CD4-positive, alpha-beta T cell treated with Interleukin-4 for 1 hour (primary cell): ENCODE results near the gene FLCN.
A peak's percentile ranks its signal among the peaks of the same experiment; 100 is the strongest.
"Not testable (repeated sequence)": the region's sequence is repeated elsewhere in the genome, so short reads cannot be mapped to it uniquely, and the experiment has no call there.

Source experiments
- DNase-seq, 2 donors: peaks; one replicate each; pipeline ENCODE4 v3.0.0-alpha.2; 2020 to 2022

Gene FLCN

DNA sequence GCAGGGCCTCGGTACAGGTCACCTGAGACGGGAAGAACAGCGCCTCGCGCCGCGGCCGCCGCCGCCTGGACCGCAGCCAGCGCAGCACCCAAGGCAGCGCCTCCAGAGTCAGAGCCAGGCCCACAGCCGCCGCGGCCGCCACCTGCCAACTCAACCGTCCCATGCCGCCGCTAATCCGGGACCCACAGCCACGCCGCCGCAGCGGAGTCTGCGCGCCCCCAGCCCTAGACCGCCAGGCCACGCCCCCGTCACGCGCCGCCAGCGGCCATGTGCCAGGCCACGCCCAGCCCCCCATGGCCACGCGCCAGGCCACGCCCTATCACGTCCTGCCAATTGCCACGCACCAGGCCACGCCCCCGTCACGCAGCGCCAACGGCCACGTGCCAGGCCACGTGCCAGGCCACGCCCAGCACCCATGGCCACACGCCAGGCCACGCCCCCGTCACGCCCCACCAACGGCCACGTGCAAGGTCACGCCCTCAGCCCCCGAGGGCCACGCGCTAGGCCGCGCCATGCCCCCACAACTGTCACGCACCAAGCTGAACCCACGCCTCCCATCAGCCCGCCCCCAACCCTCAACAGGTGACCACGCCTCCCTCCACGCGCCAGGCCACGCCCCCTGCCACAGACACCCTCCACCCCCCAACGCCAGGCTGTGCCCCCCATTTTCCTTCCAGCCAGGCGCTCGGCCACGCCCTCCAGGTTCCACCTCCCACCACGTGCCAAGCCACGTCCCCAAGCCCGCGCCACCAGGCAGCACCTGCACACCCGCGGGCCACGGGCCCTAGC, 30.6 kb downstream of the FLCN start, which contains the start of gene PLD6:
Gene PLD6, minus strand, starts transcription at position 210 of the 789 bp plus-strand sequence. Its CDS starts 47 bp downstream, at position 163.
- DNase-seq: peak; percentile 93 to 95

DNA sequence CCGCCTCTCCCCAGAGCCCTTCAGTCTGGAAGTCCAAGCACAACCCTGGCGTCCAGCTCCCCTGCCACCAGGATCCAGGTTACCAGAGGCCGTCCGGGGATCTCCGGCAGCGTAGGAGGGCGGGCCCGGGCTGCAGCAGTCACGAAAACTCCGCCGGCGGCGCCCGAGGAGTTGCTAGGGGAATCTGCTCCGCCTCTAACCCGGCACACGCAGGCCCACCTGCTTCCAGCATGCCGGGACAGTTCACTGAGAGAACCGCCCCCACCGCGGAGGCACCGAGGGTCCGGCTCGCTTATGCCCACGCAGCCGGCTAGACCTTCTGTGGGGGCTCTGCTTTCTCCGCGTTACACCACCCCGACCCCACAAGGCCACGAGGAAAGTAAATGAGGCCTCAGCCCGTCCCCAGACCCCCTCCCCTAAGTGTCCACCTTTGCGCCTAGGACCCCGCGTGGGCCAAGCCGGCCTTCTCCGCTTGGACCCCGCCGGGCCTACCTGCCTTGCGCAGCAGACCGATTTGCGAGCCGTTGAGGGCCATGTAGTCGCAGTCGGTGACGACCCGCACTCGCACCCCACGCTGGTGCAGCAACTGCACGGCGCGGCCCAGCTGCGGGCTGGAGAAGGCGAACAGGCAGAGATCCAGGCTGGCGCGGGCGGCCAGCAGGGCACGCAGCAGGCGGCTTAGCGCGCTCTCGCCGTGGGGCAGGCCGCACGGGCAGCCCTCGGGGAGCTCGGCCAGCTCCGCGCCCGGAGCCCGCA, 31.4 kb downstream of the FLCN start:
- peak; percentile 45 to 48 for DNase-seq

DNA sequence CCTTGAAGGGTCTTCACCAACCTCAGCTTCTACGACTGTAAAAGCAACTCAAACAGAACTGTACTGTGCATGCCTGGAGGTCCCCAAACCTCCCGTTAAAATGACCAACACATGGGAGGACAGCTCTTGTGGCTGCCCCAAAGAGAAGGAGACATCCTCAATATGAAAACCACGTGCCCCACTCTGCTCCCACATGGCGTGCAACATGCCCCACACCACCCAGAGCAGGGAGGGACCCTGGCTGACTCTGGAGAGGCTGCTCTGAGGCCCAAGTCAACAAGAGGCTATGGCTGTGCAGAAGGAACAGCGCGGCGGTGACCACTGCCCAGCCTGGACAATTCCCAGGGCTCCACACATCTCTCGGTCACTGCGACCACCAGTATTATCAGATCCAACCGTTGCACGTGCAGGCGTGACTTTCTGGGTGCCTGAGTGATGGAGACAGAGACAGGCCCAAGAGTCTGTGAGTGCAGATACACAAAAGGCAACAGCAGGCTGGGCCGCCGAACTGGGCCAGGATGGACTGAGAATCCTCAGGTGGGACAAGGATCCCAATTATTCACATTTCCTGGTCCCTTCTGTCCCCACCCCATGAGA, 32.2 kb downstream of the FLCN start:
- no peak for DNase-seq

DNA sequence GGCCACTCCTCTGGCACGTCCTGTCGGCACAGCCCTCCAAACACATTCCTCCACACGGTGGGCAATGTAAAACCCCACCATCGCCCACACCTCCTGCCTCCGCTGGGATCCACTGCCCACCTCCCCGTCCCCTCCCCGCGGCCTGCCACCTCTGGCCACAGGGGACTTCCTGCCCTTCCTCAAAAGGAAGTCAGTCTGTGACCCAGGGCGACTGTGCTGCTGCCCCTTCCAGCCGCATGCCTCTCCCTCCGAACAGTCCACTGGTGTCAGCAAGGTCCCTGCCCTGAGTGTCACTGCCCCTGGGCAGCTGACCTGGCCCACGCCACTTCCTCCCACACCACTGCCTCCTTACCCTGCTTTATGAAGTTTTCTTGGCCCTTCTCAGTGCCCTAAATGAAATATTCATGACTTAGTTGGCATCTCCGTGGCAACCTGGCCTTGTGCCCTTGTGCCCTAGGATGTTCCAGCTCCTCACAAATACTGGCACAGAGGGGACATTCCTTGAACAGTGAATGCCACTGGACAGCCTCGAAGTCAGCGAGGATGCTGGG, 32.9 kb downstream of the FLCN start:
- no peak for DNase-seq

DNA sequence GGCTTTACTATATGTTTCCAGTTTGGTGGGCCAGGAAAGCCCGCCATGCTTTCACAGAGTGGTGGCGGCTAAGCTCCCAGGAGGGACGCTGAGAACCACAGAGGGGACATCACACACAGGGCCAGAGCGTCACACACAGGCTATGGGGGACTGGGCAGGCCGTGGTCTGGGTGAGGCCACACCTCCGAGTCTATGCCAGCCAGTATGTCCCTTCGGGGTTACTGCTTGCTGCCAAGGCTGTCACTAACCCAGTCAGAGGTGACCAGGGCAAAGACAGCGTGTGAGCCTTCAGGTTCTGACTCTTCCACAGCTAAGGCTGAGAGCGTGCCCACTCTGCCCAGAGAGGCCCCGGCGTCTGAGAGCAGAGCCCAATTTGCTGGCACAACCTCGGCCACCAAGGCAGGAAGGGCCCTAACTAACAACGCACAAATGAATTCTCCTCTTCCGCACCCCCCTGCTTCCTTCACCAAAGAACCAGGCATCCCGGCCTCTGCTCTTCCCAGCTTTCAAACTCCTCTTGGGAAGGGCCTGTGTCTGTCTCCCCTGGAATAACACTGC, 33.7 kb downstream of the FLCN start:
- DNase-seq: no peak

DNA sequence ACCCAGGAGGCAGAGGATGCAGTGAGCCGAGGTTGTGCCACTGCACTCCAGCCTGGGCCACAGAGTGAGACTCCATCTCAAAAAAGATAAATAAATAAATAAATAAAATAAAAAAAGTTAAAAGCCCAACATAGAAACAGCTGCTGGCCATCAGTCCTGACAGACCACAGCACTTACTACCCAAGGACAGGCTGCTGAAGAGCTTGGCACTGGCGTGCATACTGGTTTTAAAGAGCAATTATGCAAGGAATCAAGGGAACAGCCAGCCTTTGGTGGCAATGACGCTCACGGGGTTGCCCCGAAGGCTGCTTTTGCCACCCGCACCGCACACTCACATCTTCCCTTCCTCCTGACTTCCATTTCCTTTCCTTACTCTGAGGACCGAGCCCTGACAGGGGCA, 35.1 kb downstream of the FLCN start:
- DNase-seq: no peak

DNA sequence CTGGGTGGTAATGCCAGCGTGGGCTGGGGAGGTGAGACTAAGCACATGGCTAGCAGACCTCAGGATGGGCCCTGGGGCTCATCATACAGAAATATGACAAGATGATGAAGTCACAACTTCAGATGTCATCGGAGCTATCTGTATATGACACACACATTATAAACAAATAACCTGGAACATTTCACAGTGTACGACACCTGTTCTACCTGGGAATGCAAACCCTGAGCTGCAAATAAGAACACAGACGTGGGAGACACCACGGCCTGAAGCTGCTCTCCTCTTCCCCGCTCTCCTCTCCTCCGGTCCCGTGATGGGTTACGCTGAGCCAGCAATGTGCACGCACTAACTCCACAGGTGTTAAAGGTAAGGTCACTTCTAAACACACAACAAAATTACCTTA, 35.7 kb downstream of the FLCN start:
- DNase-seq: no peak

DNA sequence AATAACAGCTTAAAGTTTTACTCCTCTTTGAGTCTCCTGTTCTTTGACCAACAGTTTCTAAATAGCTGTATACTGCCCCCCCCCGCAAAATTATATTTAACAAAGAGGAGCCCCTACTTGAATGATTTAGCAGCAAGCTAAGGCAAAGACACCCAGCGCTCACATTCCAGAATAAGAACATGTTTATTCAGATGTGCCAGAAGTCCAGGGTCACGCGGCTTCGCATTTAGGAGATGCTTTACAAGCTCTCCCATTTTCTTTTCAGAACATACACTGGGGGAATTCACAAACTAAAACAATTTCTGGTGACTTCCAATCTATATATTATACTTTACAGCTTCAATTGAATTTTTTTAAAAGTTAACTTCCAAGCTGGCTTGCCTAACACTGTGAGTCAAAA, 36.1 kb downstream of the FLCN start:
- no peak for DNase-seq

DNA sequence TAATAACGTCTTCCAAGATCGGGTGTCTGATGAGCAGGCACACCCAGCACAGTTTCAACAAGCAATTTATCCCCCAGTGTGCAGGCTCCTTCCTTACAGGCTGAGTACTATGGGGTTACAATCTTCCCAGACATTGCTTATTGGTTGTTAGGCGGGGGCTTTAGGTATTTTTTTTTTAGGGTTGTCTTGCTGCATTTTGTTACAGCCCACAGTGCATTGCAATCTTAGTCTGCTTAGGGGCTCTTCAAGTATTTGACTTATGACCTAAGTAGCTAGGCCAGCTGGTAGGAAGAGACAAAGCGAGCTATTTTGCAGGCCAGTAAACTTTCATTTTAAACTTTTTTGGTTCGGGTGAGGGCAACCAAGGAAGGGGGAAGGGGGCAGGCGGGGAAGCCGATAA, 36.7 kb downstream of the FLCN start:
- no peak for DNase-seq

DNA sequence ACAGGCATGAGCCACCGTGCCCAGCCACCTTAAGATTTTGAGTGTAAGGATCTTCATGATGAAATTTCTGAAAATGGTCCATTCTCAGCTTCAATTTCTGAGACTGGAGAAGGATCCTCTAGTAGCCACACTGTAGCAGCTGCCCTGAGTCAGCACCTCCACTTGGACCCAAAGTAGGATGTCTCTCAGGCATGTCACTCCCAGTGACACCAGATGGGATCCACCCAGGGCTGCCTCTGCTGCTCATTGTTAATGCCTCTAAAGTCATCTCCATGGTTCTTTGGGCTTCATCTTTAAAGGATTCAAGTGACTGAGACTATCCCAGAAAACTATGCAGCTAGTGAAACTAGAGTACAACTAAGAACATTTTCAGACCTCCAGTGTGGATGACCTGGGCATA, 38.7 kb downstream of the FLCN start:
- no peak for DNase-seq

DNA sequence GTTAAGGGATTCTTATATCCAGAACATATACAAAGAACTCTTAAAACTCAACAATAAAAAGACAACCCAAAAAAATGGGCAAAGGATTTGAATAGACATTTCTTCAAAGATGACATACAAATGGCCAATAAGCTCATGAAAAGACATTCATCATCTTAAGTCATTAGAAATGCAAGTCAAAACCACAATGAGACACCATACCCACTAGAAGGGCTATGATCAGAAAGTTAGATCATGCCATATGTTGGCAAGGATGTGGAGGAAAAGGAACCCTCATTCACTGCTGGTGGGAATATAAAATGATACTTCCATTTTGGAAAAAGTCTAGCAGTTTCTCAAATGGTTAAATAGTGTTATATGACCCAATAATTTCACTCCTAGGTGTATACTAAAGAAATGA, 40.2 kb downstream of the FLCN start:
- DNase-seq: no peak

DNA sequence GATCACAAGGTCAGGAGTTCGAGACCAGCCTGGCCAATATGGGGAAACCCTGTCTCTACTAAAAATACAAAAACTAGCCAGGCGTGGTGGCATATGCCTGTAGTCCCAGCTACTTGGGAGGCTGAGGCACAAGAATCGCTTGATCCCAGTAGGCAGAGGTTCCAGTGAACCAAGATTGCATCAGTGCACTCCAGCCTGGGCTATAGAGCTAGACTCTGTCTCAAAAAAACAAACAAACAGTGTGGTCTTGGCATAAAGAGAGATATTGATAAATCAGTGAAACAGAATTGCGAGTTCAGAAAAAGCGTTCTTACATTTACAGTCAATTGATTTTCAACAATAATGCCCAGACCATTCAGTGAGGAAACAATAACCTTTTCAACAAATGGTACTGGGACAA, 41.5 kb downstream of the FLCN start:
- not testable (repeated sequence) for DNase-seq

DNA sequence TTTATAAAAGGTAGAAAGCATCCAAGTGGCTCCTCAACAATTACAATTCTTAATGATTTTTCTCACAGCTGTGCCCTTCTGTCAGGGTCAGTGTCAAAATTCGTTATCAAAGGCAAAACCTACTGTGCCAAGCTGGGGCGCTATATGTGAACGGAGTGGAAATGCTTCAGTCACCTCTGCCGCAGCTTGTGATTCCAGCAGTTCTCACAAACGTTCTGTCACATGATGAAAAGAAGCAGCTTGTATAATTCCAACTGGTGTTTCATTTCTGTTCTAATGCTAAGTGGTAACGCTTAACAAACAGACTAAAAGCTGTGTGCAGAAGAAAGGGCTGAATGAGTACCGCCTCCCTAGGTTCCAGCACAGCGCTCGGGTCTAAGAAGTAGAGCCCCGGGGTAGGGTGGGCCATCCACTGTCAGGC, 45.0 kb downstream of the FLCN start:
- no peak for DNase-seq

DNA sequence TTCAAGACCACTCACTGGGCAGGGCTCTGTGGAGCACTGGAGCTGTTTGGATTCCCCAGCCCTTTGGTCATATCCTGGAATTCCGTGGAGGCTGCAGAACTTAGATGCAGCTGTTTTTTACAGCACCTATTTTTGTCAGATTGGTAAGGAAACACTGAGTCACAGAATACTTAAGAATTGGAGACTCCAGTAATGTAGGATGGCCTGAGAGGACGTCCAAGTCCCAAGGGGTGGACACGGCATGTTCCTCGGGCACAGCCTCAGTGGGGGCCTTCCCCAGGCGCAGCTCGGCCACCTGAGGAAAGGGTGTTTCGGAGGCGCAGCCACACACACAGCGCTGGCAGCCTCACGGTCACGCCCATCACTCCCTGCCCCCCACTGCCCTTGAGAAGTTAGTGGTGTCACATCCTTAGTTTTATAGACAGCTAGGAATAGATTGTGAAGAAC, 45.6 kb downstream of the FLCN start:
- DNase-seq: no peak

DNA sequence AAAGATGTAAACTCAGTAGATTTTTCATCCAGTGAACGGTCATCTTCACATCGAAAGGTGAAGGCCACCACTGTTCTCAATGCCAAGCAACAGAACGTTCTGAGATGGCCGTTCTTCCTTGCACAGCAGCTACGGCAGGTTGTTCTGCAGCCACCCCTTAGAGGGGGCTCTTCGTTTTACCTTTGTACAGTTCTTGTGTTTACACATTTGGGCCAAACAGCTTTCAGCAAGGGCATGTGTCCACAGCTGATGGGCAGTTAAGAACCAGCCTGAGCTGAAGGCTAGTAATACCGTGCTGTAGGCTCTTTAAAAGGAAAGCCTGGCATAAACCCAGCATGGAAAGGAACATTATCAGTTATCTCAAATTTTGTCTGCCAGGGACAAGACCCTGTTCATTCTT, 46.8 kb downstream of the FLCN start:
- no peak for DNase-seq

DNA sequence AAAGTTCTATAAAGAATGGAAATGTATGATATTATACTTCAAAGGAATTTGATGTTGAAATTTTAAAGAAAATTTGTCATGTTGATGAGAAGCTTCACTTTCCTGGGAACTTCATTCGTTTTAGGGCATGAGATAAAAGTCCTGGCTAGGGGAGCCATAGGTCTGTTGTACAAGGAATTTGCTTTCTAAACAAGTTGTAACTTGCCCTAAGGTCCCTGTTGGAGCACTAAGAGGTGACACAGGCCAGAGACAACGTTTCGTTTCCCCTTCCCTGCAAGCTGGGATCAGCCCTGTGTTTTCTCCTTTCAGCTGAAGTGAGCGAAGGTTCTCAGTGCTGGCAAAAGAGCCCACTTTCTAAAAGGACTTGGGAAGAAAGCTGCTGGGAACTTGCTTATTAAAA, 47.4 kb downstream of the FLCN start:
- DNase-seq: no peak

DNA sequence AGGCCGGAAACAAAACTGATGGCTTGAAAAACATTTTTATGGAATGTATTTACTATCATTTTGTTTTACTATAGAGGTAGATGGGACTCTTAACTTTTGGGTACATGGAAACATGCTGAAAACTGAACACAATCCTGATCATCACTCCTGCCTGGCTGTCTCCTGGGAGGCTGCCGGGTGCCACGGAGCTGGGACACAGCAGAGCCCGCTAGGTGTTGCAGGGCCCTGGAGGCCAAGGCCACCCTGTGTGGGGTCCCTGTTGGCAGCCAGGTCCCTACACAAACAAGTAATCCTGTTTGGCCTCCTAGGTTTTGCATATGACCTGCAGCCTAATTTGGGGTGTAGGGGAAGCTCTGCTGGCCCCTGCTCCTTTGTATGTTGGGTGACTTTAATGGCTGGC, 48.4 kb downstream of the FLCN start:
- no peak for DNase-seq

DNA sequence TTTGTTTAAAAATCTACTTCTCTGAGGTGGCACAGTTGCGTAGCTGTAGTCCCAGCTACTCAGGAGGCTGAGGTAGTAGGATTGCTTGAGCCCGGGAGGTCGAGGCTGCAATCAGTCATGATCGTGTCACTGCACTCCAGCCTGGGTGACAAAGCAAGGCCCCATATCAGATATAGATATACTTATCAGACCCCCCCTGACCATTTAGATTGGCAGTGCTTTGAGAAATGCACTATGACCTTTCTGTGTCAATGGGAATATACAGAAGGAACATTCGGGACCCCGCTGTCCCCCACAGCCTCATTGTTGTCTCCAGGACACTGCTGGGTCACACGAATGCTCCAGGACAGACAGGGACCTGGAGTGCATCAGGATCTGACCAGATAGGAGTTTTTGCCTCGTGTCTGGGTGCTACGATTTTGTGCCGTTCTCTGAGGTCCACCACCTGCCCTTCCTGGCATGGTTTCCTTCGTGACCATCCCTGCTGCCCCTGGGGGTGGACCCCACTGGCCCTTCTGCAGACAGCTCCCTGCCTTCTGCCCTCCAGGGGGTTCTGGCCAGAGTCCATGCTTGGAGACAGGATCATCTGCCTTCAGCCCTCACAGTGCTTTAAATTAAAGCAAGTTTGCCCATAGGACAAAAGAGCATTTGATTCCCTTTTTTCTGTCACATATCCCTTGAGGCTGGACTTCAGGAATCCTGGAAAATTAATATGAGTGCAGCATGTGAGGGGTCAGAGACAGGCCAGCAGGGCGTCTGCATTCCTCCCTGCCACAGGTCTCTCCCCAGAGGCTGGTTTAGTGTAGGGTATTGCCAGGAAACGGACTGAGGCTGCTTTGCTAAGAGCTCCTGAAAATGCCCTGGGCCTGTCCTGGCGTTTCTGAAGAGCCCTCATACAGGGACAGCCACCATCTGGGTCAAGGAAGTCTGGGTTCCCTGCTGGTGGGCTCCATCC, 50.1 kb downstream of the FLCN start:
- DNase-seq: no peak

DNA sequence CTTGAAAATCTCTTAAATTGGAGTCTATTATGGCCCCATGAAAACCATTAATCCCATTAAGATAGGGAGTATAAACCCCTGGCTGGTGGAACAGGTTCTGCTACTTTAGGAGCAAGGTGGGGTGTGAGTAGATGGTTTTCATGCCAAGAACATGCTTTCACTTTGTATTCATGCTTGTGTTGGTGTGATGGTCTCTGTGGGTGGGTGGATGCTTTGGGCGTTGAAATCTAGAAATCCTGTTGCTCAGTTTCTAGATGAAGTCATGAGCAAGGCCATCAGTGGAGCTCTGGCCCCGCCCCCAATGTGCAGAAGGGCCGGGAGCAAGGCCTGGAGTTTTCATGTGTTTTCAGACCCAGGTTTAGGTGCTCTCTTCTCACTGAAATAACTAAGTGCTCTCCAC, 50.9 kb downstream of the FLCN start:
- no peak for DNase-seq

DNA sequence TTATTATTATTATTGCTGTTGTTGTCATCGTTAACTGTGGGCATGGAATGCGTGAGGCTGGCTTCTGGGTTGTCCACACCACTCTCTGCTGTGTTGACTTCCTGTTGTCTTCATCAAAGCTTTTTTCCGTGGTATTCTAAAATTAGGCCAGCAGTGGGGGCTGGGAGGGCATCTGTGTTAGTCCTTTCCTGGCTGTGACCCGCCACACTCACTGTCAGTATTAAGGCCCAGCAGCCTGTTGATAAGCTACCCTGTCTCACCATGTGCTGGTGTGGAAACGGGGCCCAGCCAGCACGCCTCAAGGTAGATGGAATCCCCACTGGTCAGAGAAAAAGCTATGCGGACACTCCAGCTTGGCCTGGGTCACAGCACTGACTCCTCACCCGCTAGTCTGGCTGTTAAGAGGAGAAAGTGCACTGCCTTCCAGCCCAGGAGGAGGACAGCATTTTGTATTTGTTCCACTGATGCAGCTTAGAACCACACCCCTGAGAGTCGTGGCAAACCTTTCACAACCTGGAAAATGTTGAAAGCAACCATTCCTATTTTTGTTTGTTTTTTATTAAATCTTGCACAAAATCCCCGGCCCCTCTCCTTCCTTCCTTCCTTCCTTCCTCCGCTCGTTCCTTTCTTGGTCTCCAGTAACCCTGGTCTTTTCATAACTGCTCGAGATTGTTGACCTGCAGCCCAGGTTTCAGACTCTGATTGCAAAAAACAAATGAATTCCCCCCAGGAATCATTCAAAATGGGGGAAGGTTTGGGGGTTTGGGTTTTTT, 51.8 kb downstream of the FLCN start:
- DNase-seq: peak in 1 of 2 donors; percentile 52

DNA sequence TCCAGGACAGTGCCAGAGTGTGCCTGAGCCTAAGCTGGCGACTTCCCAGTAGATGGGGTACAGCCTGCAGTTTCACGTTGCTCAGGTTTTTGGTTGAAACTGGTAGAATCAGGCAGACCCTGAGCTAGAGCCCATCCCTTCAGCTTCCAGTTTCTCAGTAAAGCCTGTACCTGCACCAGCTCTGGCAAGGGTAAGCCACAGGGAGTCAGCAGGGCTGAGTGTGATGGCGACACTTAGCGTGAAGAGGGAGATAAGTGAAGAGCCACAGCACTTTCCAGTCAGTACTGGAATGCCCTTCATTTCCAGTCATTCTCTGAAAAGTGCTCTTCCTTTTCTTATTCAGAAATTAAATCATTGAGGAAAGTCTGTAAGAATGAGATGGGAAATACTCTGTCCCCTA, 53.2 kb downstream of the FLCN start:
- no peak for DNase-seq
